IPS-NIHi7 (cell line): ENCODE results near the gene AWAT1.
A peak's percentile ranks its signal among the peaks of the same experiment; 100 is the strongest.
"Not testable (repeated sequence)": the region's sequence is repeated elsewhere in the genome, so short reads cannot be mapped to it uniquely, and the experiment has no call there.

Experiments used
- DNase-seq: peaks from one replicate; pipeline ENCODE4 v3.0.0; 2012; ENCODE audit warnings: mixed read lengths; ENCODE audit errors: extremely low spot score

The AWAT1 gene

GRCh38 chrX:70262952-70263567, 28.6 kb downstream of the AWAT1 start:
- peak; percentile 74 for DNase-seq

DNA sequence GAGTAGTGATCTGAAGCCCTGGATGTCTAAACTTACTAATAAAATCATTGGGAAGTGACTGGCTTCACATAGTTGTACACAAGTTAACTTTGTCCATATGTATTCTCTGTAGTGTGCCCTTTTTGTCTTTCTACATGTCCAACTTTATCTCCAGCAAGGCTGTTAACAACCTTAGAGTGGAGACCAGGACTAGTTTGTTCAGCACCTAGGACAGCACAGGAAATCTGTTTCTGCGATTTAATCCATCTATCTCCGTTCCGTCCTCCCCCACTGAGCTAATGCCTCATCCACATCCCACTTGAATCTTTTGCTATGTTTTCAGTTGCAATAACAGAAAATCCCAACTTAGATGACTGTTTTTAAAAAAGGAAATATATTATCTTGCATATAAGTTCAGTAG, 30.3 kb downstream of the AWAT1 start:
- no peak for DNase-seq

GRCh38 chrX:70268034-70268433, 33.6 kb downstream of the AWAT1 start, which contains the start of gene ARR3:
Gene ARR3, plus strand, starts transcription at chrX:70268334. Its CDS starts 1,052 bp downstream, at chrX:70269386.
- no peak for DNase-seq

- DNase-seq: not testable (repeated sequence)
Observed at GRCh38 chrX:70274029-70274428, 39.6 kb downstream of the AWAT1 start.

DNA sequence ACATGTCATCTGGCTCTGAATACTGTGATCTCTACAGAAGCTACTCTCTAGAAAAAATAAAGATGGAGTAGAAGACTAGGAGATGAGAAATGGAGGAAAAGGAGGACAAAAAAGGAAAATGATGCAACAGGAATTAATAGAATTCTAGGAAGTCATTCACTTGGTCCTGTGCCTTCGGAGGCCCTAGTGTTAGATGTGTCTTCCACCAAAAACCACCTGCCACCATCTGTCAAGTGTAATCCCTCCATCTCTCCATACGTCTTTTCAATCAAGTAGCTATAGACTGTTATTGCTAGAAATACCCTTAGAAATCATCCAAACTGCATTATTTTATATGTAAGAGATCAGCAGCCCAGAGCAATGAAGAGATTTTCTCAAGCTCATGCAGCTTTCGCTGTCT, 44.6 kb downstream of the AWAT1 start:
- DNase-seq: no peak

DNA sequence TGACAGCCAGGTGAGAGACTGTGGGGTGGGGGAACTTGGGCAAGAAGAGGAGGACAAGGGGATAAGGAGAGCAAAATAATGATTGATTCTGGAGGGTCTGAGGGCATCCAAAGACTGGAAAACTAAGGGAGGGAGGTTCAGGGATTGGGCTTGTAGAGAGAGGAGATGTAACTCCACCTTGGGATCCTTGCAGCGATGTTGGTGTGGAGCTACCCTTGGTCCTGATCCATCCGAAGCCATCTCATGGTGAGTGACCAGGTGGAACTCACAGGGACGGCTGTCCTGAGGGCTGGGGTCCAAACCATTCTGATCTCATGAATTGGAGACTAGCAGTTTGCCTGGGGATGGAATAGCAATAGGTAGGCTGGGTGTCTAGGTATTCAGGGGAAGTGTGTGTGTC, 46.1 kb downstream of the AWAT1 start:
- DNase-seq: no peak

DNA sequence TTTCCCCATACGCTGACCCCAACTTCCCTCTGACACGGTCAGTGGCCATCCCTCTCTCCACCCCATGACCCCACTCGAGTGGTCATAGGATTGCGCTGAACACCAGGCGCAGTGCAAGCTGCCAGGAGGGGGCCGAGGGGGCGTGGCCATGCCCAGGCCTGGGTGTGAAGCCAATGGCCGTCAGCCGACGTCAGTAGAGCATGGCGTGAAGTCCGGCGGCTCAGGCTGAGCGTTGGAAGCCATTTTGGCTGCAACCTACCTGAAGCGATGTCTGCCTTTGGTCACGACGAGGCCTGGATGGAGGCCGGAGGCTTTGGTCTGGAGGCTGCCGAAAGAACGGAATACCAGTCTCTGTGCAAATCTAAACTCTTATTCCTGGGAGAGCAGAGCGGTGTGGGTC, 47.5 kb downstream of the AWAT1 start, which contains the start of gene RAB41:
RAB41 (plus strand) TSS at position 222 of the 400 bp plus-strand sequence; CDS start at position 268, 46 bp downstream.
- DNase-seq: no peak

DNA sequence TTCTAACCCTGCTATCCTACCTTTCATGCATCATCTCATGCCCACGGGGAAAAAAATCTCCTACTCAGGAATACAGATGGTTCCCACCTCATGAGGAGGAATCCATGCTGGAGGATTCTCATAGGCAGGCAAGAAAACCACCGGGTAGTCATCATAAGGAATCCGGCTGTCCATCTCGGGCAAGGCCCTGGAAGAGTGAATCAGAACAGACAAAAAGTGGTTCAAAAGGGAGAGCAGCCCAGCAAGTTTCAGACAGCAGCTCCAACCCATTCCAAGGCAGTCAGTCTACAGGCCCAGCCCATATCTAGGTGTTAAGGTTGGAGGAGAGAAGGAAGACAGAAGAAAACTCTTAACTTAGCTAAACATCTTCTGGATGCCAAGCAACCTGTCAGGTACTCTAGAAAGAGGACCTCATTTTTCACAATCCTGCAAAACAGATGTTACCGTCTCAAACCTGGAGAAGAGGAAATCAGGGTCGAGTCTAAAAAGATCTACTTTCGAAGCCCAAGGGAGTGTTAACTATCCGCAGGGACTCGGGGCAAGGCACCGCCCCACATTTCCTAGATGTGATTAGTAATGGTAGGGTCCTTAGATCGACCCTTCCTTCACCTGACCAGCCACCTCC, 54.8 kb downstream of the AWAT1 start:
- DNase-seq: no peak
